Psoas muscle (tissue), 8 donors: Measurements from ENCODE around the gene HTR7. TPM values are rescaled to one million over a fixed set of nuclear protein-coding genes. Genes with fewer than 3 reads are reported as not detected.
A peak's percentile ranks its signal among the peaks of the same experiment; 100 is the strongest.

Experiments used
- ATAC-seq, 4 donors: fragments of 200-7000 bp; cut with Tn5 transposase; one replicate each; pipeline ENCODE4 v1.9.1; 2020; ENCODE audit warnings: moderate library complexity in 3 of 4, mild to moderate bottlenecking in 2 of 4
- DNase-seq, 2 donors: peaks; one replicate each; pipeline ENCODE4 v3.0.0-alpha.2; 2020
- H3K27ac ChIP-seq: fragments of 200-600 bp; one replicate; pipeline ENCODE4 v1.8.0; 2022
- H3K27me3 ChIP-seq, 3 donors: fragments of 200-600 bp in 1 of 3; one replicate each; pipeline versions ENCODE4 v1.6.1 to v1.8.0; 2013 to 2022; ENCODE audit warnings: low read length in 2 of 3, mild to moderate bottlenecking in 2 of 3, moderate library complexity in 1 of 3; ENCODE audit not compliant: insufficient read depth in 3 of 3
- H3K36me3 ChIP-seq, 2 donors: fragments of 200-600 bp in 1 of 2; one replicate each; pipeline versions ENCODE4 v1.6.1 to v1.8.0; 2013 to 2022; ENCODE audit warnings: low read depth in 1 of 2, mild to moderate bottlenecking in 1 of 2, moderate library complexity in 1 of 2; ENCODE audit not compliant: insufficient read depth in 1 of 2
- H3K4me1 ChIP-seq: fragments of 200-600 bp; one replicate; pipeline ENCODE4 v1.8.0; 2022
- H3K4me3 ChIP-seq: fragments of 200-600 bp; one replicate; pipeline ENCODE4 v1.8.0; 2022; ENCODE audit warnings: mild to moderate bottlenecking
- H3K9me3 ChIP-seq: fragments of 200-600 bp; one replicate; pipeline ENCODE4 v1.8.0; 2022
- WGBS, 3 donors: extraction: QIAGEN DNeasy Blood & Tissue Kit; methylation state at CpG; one replicate each; pipeline versions ENCODE4 v1.1.6 to v1.1.7; 2013; 5-methylcytosine and 5-hydroxymethylcytosine counted together
- intact Hi-C, 2 donors: fragments of 100-400 bp; cut with DNase I; formaldehyde crosslinking; loops; one replicate each; pipeline versions ENCODE4 v1.11.0 to v1.14.2; 2022
- polyA plus RNA-seq, 3 donors: library from polyadenylated mRNA; stranded (reverse); fragments of 200-250 nt; gene quantifications; one replicate each; pipeline ENCODE4 v1.2.3, GENCODE V29; 2013
- total RNA-seq, 4 donors: library from RNA; stranded (reverse); fragmentation: NEBNext Ultra II Directional in 2 of 4; extraction: Animal tissue kit (Norgen Biotek cat#: 25700) in 2 of 4; gene quantifications; one replicate each; pipeline versions ENCODE4 v1.2.1 to v1.2.4, GENCODE V29; 2021 to 2023
- TF ChIP-seq, protein P1 (sequence below): fragments of 200-600 bp; IDR thresholded peaks from one replicate; pipeline ENCODE4 v1.8.0; 2022; ENCODE audit warnings: antibody characterized with exemption
- donor health status: healthy with polysubstance abuse.
- donor health status: DM: no; HTN: no; CAD: no; lungs with moderate emphysema.
- donor health status: Bipolar disorder and iron deficiency.
- donor health status: healthy.
- donor health status: DM: yes; HTN: yes; CAD: no.
- donor health status: DM: no; HTN: no; CAD: no.
- donor health status: DM: no; HTN: no; CAD: no.
- donor health status: DM: yes; HTN: yes; CAD: no.

Gene HTR7
- total and polyA plus RNA-seq, 7 donors, result 0.24 to 1.3 (median 0.39) TPM

DNA sequence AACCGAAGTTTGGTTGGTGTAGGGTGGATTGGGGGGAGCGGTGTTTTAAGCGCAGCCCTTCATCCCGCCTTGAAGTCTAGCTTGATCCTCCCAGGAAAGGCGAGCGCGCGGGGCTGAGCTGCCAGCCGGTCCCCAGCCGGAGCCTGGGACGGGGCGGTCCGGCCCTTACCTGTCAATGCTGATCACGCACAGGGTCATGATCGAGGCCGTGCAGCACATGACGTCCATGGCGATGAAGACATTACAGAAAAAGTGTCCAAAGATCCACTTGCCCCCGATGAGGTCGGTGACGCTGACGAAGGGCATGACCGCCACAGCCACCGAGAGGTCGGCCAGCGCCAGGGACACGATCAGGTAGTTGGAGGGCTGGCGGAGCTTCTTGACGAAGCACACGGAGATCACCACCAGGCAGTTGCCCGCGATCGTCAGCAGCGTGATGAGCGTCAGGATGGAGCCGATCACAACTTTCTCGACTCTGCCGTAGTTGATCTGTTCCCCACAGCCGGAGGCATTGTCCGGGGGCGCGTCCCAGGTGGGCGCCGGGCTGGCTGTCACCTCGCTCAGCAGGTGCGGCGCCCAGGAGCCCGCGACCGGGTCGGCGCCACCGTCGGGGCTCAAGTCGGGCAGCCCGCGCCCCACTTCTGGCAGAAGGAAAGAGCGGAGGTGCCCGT lies 740 bp downstream of the HTR7 start:
- Histone ChIP-seq H3K36me3 (no peaks in the 10 kb centered on the region), H3K4me1 (peaks cover 5% of the 10 kb centered on the region), H3K9me3 (no peaks in the 10 kb centered on the region), H3K27ac (no peak overlapping the region), H3K4me3 (peak overlapping the region; percentile 69), H3K27me3 (peaks cover 0 to 39% (median 0%) of the 10 kb centered on the region in 3 donors)
- TF ChIP-seq, protein P1, sequence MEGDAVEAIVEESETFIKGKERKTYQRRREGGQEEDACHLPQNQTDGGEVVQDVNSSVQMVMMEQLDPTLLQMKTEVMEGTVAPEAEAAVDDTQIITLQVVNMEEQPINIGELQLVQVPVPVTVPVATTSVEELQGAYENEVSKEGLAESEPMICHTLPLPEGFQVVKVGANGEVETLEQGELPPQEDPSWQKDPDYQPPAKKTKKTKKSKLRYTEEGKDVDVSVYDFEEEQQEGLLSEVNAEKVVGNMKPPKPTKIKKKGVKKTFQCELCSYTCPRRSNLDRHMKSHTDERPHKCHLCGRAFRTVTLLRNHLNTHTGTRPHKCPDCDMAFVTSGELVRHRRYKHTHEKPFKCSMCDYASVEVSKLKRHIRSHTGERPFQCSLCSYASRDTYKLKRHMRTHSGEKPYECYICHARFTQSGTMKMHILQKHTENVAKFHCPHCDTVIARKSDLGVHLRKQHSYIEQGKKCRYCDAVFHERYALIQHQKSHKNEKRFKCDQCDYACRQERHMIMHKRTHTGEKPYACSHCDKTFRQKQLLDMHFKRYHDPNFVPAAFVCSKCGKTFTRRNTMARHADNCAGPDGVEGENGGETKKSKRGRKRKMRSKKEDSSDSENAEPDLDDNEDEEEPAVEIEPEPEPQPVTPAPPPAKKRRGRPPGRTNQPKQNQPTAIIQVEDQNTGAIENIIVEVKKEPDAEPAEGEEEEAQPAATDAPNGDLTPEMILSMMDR, result no peak
- WGBS, 3 donors, result 5 to 6% (median 6%) methylated on average over 56 to 59 of the region's 59 CpGs
- DNase-seq (peak in 1 of 2 donors; percentile 42), ATAC-seq (peak; percentile 8 to 44 (median 9))
- intact Hi-C loops, result loop anchor here in 1 of 2 donors (1.0 kb wide), 1 partner anchor 104 kb away; no protein-coding TSS in a partner anchor

DNA sequence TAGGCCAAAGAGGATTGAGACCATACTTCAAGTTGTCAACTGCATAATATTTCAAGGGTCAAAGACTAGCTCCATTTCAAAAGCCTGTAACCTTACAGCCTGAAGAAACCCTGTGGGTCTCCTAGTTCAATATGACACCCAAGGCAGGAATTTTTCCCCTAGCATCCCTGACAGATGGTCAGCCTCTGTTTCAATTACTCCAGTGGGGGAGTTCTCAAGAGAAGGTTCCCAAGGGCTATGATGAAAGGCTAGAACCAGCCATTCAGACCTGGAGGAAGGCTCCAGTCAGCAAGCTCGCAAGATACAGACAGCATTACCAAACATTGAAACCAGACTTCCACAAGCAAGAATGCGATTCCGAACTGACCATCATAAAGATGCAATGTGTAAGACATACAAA lies 1.6 kb downstream of the HTR7 start:
- peaks cover 0 to 39% (median 0%) of the 10 kb centered on the region in 3 donors for H3K27me3 ChIP-seq
- WGBS, 3 donors, result 81 to 89% (median 86%) methylated on average over 3 of the region's 3 CpGs
- no peak for ATAC-seq
- no peak overlapping the region for H3K27ac ChIP-seq
- H3K36me3 ChIP-seq, result no peaks in the 10 kb centered on the region
- intact Hi-C loops, result loop anchor here in 1 of 2 donors (1.0 kb wide), 1 partner anchor 103 kb away; no protein-coding TSS in a partner anchor
- H3K4me1 ChIP-seq, result peaks cover 5% of the 10 kb centered on the region
- H3K9me3 ChIP-seq, result no peaks in the 10 kb centered on the region
- DNase-seq, result no peak
- peak overlapping the region; percentile 69 for H3K4me3 ChIP-seq
- TF ChIP-seq, protein P1, result no peak

DNA sequence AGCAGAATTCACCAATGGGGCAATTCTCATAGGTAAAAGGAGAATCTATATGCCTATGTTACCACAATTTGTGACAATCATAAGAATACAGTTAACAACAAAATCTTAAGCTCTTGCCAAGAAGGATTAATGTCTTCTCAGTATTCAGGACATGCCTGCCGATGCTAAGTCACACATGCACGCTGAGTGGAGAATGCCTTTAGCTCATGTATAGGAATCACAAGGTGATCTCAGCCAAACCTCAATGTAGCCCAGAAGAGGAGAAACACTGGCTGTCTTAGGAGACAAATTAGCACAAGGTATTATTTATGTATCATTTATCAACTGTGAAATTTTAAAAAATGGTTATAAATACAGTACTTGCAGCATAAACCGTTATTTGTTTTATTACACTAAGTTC lies 2.7 kb downstream of the HTR7 start:
- H3K27me3 ChIP-seq, result peaks cover 0 to 39% (median 0%) of the 10 kb centered on the region in 3 donors
- H3K27ac ChIP-seq, result no peak overlapping the region
- H3K4me3 ChIP-seq, result no peak overlapping the region
- intact Hi-C loops, result no loop called here
- no peaks in the 10 kb centered on the region for H3K36me3 ChIP-seq
- no peak for ATAC-seq
- TF ChIP-seq, protein P1, result no peak
- WGBS, 3 donors, result 57 to 62% (median 59%) methylated on average over 3 of the region's 3 CpGs
- DNase-seq, result no peak
- peaks cover 4% of the 10 kb centered on the region for H3K9me3 ChIP-seq
- peaks cover 5% of the 10 kb centered on the region for H3K4me1 ChIP-seq

DNA sequence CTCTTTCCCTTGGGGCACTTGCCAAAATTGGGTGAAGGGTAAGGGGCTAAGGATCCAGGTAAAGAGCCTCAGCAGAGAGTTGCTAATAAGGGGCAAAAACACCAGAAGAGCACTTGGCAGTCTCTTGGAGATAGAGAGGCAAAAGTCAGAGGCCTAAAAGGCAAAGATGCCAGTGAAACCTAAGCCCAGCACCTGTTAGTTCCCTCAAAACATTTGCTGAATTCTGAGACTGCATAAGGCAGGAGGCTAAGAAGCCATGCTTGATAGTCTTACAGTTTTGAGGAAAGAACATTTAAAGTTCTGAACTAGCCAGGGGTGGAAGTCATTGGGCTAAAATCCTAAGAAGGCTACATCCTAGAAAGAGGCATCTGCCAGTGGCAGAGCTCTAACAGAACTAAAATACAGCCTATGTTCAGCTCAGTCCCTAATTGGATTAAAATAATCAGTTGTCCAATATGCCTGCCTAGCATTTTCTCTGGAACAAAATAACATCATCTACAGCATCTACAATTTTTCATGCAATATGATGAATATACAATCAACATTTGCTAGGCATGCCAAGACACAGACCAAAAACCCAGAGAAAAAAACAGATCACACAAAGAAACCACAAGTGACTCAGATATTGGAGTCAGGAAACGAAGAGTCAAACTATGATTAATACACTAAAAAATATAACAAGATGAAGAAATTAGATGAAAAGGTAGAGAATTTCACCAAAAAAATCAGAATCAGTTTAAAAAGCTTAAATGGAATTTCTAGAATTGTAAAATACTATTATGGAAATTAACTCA lies 7.7 kb downstream of the HTR7 start:
- ATAC-seq, result no peak
- H3K4me1 ChIP-seq, result peaks cover 14% of the 10 kb centered on the region
- H3K4me3 ChIP-seq, result no peak overlapping the region
- 83 to 90% (median 86%) methylated on average over 1 of the region's 1 CpG for WGBS, 3 donors
- peaks cover 4% of the 10 kb centered on the region for H3K9me3 ChIP-seq
- no peak for DNase-seq
- intact Hi-C loops, result no loop called here
- H3K27ac ChIP-seq, result no peak overlapping the region
- TF ChIP-seq, protein P1, result no peak
- no peaks in the 10 kb centered on the region for H3K36me3 ChIP-seq
- H3K27me3 ChIP-seq, result peaks cover 0 to 16% (median 0%) of the 10 kb centered on the region in 3 donors
